Measurements from ENCODE around the gene AK2.

The AK2 gene

GRCh38 chr1:33017175-33017574 lies 19.5 kb downstream of the AK2 start:
- no peaks in the 10 kb centered on the region for H3K9me3 ChIP-seq (ENCODE audit: low read length)
- H3K27me3 ChIP-seq (ENCODE audit: control insufficient read depth in 1 of 2, insufficient read depth in 2 of 2, low read length in 2 of 2) = no peaks in the 10 kb centered on the region
- H3K4me3 ChIP-seq (ENCODE audit: low read depth in 1 of 2, low read length in 2 of 2) = no peak overlapping the region
- H3K27ac ChIP-seq (ENCODE audit: low read depth, low read length) = no peak overlapping the region
- H3K4me1 ChIP-seq (ENCODE audit: insufficient read depth, low read length) = peaks cover 4% of the 10 kb centered on the region
- peaks cover 74% of the 10 kb centered on the region for H3K36me3 ChIP-seq (ENCODE audit: insufficient read depth, low read length)
- no peak overlapping the region for H3K9ac ChIP-seq (ENCODE audit: low read length)

DNA sequence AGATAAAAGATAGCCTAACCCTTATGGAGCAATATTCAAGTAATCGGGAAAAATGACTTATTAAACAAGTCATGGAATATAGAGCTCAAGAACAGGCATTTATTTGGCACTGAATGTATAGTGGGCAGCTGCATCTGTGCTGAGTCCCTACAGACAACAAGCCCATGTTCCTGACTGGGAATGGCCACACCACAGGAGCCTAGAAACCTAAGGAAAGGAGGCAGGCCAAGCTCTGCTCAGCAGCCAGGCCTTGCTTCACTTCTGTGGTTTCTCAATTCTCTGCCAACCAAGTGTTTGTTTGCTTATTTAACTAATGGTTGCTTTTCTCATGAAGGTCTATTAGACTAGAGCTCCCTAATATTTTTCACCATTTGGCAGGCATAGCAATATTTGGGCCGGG lies 21.5 kb downstream of the AK2 start:
- Histone ChIP-seq H3K27ac (ENCODE audit: low read depth, low read length) (no peak overlapping the region), H3K4me1 (ENCODE audit: insufficient read depth, low read length) (peaks cover 22% of the 10 kb centered on the region), H3K36me3 (ENCODE audit: insufficient read depth, low read length) (peaks cover 60% of the 10 kb centered on the region)

GRCh38 chr1:33014464-33015163 lies 22.1 kb downstream of the AK2 start:
- no peaks in the 10 kb centered on the region for H3K27me3 ChIP-seq (ENCODE audit: control insufficient read depth in 1 of 2, insufficient read depth in 2 of 2, low read length in 2 of 2)
- H3K4me1 ChIP-seq (ENCODE audit: insufficient read depth, low read length) = peaks cover 23% of the 10 kb centered on the region
- no peak overlapping the region for H3K9ac ChIP-seq (ENCODE audit: low read length)
- H3K36me3 ChIP-seq (ENCODE audit: insufficient read depth, low read length) = peaks cover 54% of the 10 kb centered on the region
- H3K4me3 ChIP-seq (ENCODE audit: low read depth in 1 of 2, low read length in 2 of 2) = no peak overlapping the region
- H3K27ac ChIP-seq (ENCODE audit: low read depth, low read length) = no peak overlapping the region
- no peaks in the 10 kb centered on the region for H3K9me3 ChIP-seq (ENCODE audit: low read length)

More for the DNA sequence above, 21.5 kb downstream of the AK2 start:
- Histone ChIP-seq H3K4me3 (ENCODE audit: low read depth in 1 of 2, low read length in 2 of 2) (no peak overlapping the region), H3K9ac (ENCODE audit: low read length) (no peak overlapping the region), H3K27me3 (ENCODE audit: control insufficient read depth in 1 of 2, insufficient read depth in 2 of 2, low read length in 2 of 2) (no peaks in the 10 kb centered on the region), H3K9me3 (ENCODE audit: low read length) (no peaks in the 10 kb centered on the region)

- peaks cover 47% of the 10 kb centered on the region for H3K36me3 ChIP-seq (ENCODE audit: insufficient read depth, low read length)
- no peak overlapping the region for H3K9ac ChIP-seq (ENCODE audit: low read length)
- H3K9me3 ChIP-seq (ENCODE audit: low read length) = no peaks in the 10 kb centered on the region
- H3K27ac ChIP-seq (ENCODE audit: low read depth, low read length) = no peak overlapping the region
- no peaks in the 10 kb centered on the region for H3K27me3 ChIP-seq (ENCODE audit: control insufficient read depth in 1 of 2, insufficient read depth in 2 of 2, low read length in 2 of 2)
- peaks cover 26% of the 10 kb centered on the region for H3K4me1 ChIP-seq (ENCODE audit: insufficient read depth, low read length)
- no peak overlapping the region for H3K4me3 ChIP-seq (ENCODE audit: low read depth in 1 of 2, low read length in 2 of 2)
Observed at GRCh38 chr1:33013791-33014190, 22.9 kb downstream of the AK2 start.

DNA sequence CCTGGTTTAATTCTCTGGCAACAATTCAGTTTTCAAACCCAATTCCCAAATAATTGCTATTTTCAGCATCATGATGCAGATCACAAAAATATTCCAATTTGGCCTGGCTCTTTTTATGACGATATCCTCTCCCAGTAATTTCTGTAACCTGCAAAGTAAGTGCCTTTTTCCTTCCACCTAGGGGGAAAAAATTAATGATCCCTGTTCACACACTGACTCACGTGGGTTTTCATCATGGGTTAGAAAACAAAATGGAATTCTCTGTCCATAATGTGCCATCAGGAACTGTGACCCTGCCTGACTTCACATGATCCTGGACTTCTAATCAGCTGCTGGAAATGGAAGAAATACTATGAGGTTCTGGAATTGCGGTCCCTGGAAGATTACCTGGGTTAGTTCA lies 24.5 kb downstream of the AK2 start:
- Histone ChIP-seq H3K27me3 (ENCODE audit: control insufficient read depth in 1 of 2, insufficient read depth in 2 of 2, low read length in 2 of 2) (no peaks in the 10 kb centered on the region), H3K4me3 (ENCODE audit: low read depth in 1 of 2, low read length in 2 of 2) (no peak overlapping the region), H3K9ac (ENCODE audit: low read length) (no peak overlapping the region), H3K9me3 (ENCODE audit: low read length) (no peaks in the 10 kb centered on the region), H3K27ac (ENCODE audit: low read depth, low read length) (peak overlapping the region; percentile 61), H3K36me3 (ENCODE audit: insufficient read depth, low read length) (peaks cover 40% of the 10 kb centered on the region), H3K4me1 (ENCODE audit: insufficient read depth, low read length) (peaks cover 26% of the 10 kb centered on the region)

DNA sequence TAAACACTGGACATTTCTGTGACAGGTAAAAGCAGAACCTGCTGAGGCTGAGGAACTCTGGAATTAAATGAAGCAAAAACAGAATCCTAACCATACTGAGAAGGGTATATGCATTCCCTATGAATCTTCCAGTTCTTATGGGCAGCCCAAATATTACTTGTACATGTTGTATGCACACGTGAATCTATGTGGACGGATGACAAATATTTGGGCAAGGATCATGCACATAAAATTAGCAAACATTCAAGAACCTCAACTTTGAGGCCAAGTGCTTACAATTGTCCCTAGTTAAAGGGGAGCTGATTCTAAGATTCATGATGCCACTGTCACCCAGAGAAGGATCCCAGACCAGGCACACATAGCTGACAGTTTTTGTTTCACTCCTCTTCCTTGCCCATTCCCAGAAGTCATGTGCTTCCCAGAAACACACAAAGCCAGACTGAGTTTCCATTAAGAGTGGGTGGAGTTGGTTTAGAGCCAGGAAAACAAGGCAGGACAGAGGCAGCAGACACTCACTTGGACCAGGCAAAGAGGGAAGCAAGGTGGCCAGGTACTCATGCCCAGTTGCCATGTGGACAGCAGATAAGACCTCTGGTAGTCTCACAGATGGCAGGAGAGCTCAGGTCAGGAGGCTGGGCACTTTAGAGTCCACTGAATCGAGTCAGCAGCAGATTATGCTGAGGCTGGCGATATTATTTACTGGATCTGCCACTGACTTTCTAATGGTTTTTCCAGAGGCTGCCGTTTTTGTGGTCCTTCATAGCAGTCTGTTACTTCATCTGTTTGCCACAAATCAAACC lies 25.6 kb downstream of the AK2 start:
- Histone ChIP-seq H3K27me3 (ENCODE audit: control insufficient read depth in 1 of 2, insufficient read depth in 2 of 2, low read length in 2 of 2) (no peaks in the 10 kb centered on the region), H3K9me3 (ENCODE audit: low read length) (no peaks in the 10 kb centered on the region), H3K36me3 (ENCODE audit: insufficient read depth, low read length) (peaks cover 38% of the 10 kb centered on the region), H3K27ac (ENCODE audit: low read depth, low read length) (peak overlapping the region; percentile 61), H3K4me1 (ENCODE audit: insufficient read depth, low read length) (peaks cover 26% of the 10 kb centered on the region), H3K9ac (ENCODE audit: low read length) (no peak overlapping the region), H3K4me3 (ENCODE audit: low read depth in 1 of 2, low read length in 2 of 2) (peak overlapping the region in 1 of 2 donors; percentile 19)

GRCh38 chr1:33009561-33009960 lies 27.1 kb downstream of the AK2 start:
- H3K4me1 ChIP-seq (ENCODE audit: insufficient read depth, low read length) = peaks cover 26% of the 10 kb centered on the region
- no peaks in the 10 kb centered on the region for H3K27me3 ChIP-seq (ENCODE audit: control insufficient read depth in 1 of 2, insufficient read depth in 2 of 2, low read length in 2 of 2)
- no peak overlapping the region for H3K27ac ChIP-seq (ENCODE audit: low read depth, low read length)
- H3K36me3 ChIP-seq (ENCODE audit: insufficient read depth, low read length) = peaks cover 37% of the 10 kb centered on the region
- no peak overlapping the region for H3K4me3 ChIP-seq (ENCODE audit: low read depth in 1 of 2, low read length in 2 of 2)
- no peaks in the 10 kb centered on the region for H3K9me3 ChIP-seq (ENCODE audit: low read length)
- no peak overlapping the region for H3K9ac ChIP-seq (ENCODE audit: low read length)

GRCh38 chr1:33008051-33008914 lies 28.4 kb downstream of the AK2 start:
- Histone ChIP-seq H3K27me3 (ENCODE audit: control insufficient read depth in 1 of 2, insufficient read depth in 2 of 2, low read length in 2 of 2) (no peaks in the 10 kb centered on the region), H3K36me3 (ENCODE audit: insufficient read depth, low read length) (peaks cover 24% of the 10 kb centered on the region), H3K4me1 (ENCODE audit: insufficient read depth, low read length) (peaks cover 26% of the 10 kb centered on the region), H3K27ac (ENCODE audit: low read depth, low read length) (no peak overlapping the region), H3K9ac (ENCODE audit: low read length) (no peak overlapping the region), H3K9me3 (ENCODE audit: low read length) (no peaks in the 10 kb centered on the region), H3K4me3 (ENCODE audit: low read depth in 1 of 2, low read length in 2 of 2) (no peak overlapping the region)

DNA sequence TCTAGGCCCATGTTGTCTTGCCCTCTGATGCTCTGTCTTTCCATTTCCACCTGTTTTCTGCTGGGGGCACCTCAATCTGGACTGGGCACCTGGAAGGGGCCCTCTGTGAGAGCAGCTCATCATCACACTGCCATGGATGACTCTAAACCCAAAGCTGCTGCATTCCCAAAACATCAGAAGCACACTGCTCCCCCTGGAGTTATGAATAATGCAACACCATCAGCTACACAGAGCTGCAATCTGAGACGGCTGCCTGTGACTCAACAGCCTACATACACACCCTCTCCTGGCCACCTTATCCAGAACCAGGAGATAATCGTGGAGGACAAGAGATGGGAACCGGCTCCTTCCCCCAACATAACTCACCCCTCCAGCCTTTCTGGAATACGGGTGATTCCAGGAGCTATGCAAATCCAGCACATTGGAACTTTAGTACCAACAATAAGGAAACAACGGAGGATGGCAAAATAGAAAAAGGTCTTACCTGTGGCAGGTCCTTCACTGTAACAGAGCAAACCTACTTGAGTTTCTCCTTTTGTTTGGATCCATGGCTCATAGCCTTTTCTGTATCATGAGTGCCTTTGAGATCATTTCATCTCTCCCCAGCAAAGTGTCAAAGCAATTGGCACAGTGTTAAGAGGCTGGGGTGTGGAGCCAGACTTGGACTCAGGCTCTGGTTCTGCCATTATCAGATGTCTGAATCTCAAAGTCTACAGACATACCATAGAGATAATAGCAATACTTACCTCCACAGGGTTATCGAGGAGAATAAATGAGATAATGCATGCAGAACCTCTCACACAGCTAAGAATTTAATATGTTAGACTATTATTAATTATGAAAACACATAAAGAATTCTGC lies 29.3 kb downstream of the AK2 start:
- peaks cover 24% of the 10 kb centered on the region for H3K4me1 ChIP-seq (ENCODE audit: insufficient read depth, low read length)
- no peak overlapping the region for H3K9ac ChIP-seq (ENCODE audit: low read length)
- H3K36me3 ChIP-seq (ENCODE audit: insufficient read depth, low read length) = peaks cover 16% of the 10 kb centered on the region
- no peaks in the 10 kb centered on the region for H3K27me3 ChIP-seq (ENCODE audit: control insufficient read depth in 1 of 2, insufficient read depth in 2 of 2, low read length in 2 of 2)
- no peak overlapping the region for H3K4me3 ChIP-seq (ENCODE audit: low read depth in 1 of 2, low read length in 2 of 2)
- H3K9me3 ChIP-seq (ENCODE audit: low read length) = no peaks in the 10 kb centered on the region
- no peak overlapping the region for H3K27ac ChIP-seq (ENCODE audit: low read depth, low read length)

GRCh38 chr1:33005838-33006421 lies 30.8 kb downstream of the AK2 start:
- no peaks in the 10 kb centered on the region for H3K27me3 ChIP-seq (ENCODE audit: control insufficient read depth in 1 of 2, insufficient read depth in 2 of 2, low read length in 2 of 2)
- H3K9ac ChIP-seq (ENCODE audit: low read length) = no peak overlapping the region
- H3K4me1 ChIP-seq (ENCODE audit: insufficient read depth, low read length) = peaks cover 9% of the 10 kb centered on the region
- no peak overlapping the region for H3K27ac ChIP-seq (ENCODE audit: low read depth, low read length)
- H3K36me3 ChIP-seq (ENCODE audit: insufficient read depth, low read length) = peaks cover 10% of the 10 kb centered on the region
- H3K4me3 ChIP-seq (ENCODE audit: low read depth in 1 of 2, low read length in 2 of 2) = no peak overlapping the region
- no peaks in the 10 kb centered on the region for H3K9me3 ChIP-seq (ENCODE audit: low read length)
